ENCODE measurements around the gene TMEM151B. TPM values are rescaled to one million over a fixed set of nuclear protein-coding genes. Genes with fewer than 3 reads are reported as not detected.

TMEM151B gene
- total RNA-seq, 4 donors from 2014 or later, result 0.39 to 0.98 (median 0.46) TPM

DNA sequence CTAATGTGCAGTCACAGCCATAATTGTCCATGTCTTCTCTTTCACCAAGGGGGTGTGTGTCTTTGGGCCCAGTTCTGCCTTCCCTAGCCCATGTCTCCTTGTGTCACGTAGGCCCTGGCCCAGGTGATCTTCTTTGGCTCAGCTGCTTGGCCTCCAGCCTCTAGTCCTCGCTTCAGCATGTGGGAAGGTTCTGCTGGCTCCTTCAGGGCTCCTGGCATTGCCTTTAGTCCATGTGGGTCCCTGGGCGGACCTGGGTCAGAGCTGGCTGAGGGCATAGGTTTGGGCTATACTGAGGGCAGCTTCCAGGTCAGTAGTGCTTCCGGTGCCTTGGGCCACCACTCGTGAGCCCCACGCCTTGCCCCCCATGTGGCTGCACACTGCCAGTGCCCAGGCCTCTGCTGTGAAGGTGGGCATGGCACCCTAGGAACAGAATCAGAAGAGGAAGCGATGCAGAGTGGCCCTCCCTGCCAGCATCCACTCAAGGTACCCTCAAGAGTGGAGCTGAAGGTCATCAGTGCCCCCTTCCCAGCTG lies 30.1 kb downstream of the TMEM151B start:
- WGBS, result 82% methylated on average over 7 of the region's 7 CpGs
- Histone ChIP-seq H3K4me3 (no peak overlapping the region), H3K4me1 (peaks cover 14 to 20% (median 17%) of the 10 kb centered on the region in 4 donors), H3K27ac (replicated peaks in 1 of 4) (no peak overlapping the region), H3K9me3 (no peaks in the 10 kb centered on the region), H3K27me3 (peaks cover 0 to 31% (median 22%) of the 10 kb centered on the region in 4 donors), H3K36me3 (peaks cover 31 to 55% (median 53%) of the 10 kb centered on the region in 4 donors)
- DNase-seq (ENCODE audit: extremely low spot score), result no peak
- TF ChIP-seq EP300 (IDR thresholded peaks at IDR 0.05) (no peak), CTCF (IDR thresholded peaks at IDR 0.05) (no peak), POLR2A (IDR thresholded peaks at IDR 0.05; ENCODE audit: low read depth) (no peak), POLR2AphosphoS5 (IDR thresholded peaks at IDR 0.05) (no peak)
- intact Hi-C loops (cut with DNase I), result no loop called here

DNA sequence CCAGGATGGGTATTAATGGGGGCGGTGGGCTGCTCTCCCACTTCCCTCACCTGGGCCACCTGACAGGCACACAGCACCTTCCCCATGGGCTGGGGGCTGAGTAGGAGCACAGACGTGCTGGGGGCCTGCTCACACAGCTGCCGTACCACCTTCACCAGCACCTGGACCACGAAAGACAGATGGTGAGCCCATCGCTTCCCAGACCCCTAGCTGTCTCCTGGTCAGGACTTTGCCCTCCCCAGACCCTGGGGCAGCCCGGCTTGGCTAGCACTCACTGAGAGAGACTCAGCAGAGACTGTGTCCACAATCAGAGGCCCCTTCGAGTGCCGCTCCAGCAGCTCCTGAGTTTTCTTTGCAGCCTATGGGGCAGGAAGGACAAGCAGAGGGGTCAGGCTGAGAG lies 30.9 kb downstream of the TMEM151B start:
- peaks cover 14 to 20% (median 17%) of the 10 kb centered on the region in 4 donors for H3K4me1 ChIP-seq
- no peak overlapping the region for H3K27ac ChIP-seq (replicated peaks in 1 of 4)
- peaks cover 0 to 23% (median 17%) of the 10 kb centered on the region in 4 donors for H3K27me3 ChIP-seq
- intact Hi-C loops (cut with DNase I), result no loop called here
- DNase-seq (ENCODE audit: extremely low spot score), result no peak
- no peak overlapping the region for H3K4me3 ChIP-seq
- WGBS, result 94% methylated on average over 8 of the region's 8 CpGs
- peaks cover 37 to 63% (median 61%) of the 10 kb centered on the region in 4 donors for H3K36me3 ChIP-seq
- TF ChIP-seq CTCF (IDR thresholded peaks at IDR 0.05), result no peak
- TF ChIP-seq EP300 (IDR thresholded peaks at IDR 0.05), result no peak
- no peak for TF ChIP-seq POLR2A (IDR thresholded peaks at IDR 0.05; ENCODE audit: low read depth)
- no peaks in the 10 kb centered on the region for H3K9me3 ChIP-seq

- Histone ChIP-seq H3K4me3 (no peak overlapping the region), H3K27me3 (peaks cover 0 to 15% (median 8%) of the 10 kb centered on the region in 4 donors), H3K9me3 (no peaks in the 10 kb centered on the region), H3K27ac (replicated peaks in 1 of 4) (no peak overlapping the region), H3K36me3 (peaks cover 46 to 71% (median 69%) of the 10 kb centered on the region in 4 donors), H3K4me1 (peaks cover 11 to 14% (median 12%) of the 10 kb centered on the region in 4 donors)
- 89% methylated on average over 13 of the region's 14 CpGs for WGBS
- no peak for DNase-seq (ENCODE audit: extremely low spot score)
- TF ChIP-seq CTCF (IDR thresholded peaks at IDR 0.05) (no peak), POLR2AphosphoS5 (IDR thresholded peaks at IDR 0.05) (no peak), POLR2A (IDR thresholded peaks at IDR 0.05; ENCODE audit: low read depth) (no peak), EP300 (IDR thresholded peaks at IDR 0.05) (no peak)
- intact Hi-C loops (cut with DNase I), result no loop called here
Observed at GRCh38 chr6:44301782-44302564, 31.7 kb downstream of the TMEM151B start.

DNA sequence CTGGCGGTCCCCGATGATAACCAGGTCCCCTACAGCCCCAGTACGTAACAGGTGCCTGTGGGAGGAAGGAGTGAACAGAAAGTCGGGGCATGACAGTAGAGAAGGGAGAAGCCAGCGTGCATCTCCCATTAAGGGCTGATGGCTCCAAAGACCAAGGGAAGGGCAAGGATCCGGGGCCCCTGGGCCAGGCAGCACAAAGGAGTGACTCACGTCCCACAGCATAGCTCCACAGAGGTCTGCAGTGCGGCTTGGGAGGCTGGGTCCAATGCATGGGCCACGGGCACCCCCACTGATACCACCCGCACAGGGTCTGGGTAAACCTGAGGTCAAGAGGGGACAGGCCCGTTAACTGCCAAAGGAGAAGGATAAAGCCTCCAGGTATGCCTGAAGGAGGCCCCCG lies 32.6 kb downstream of the TMEM151B start:
- H3K4me3 ChIP-seq, result no peak overlapping the region
- H3K9me3 ChIP-seq, result no peaks in the 10 kb centered on the region
- 79% methylated on average over 12 of the region's 12 CpGs for WGBS
- DNase-seq (ENCODE audit: extremely low spot score), result no peak
- no peak for TF ChIP-seq EP300 (IDR thresholded peaks at IDR 0.05)
- TF ChIP-seq POLR2A (IDR thresholded peaks at IDR 0.05; ENCODE audit: low read depth), result no peak
- TF ChIP-seq CTCF (IDR thresholded peaks at IDR 0.05), result no peak
- no peak for TF ChIP-seq POLR2AphosphoS5 (IDR thresholded peaks at IDR 0.05)
- H3K27ac ChIP-seq (replicated peaks in 1 of 4), result no peak overlapping the region
- peaks cover 49 to 80% (median 78%) of the 10 kb centered on the region in 4 donors for H3K36me3 ChIP-seq
- intact Hi-C loops (cut with DNase I), result no loop called here
- H3K4me1 ChIP-seq, result peaks cover 3 to 5% (median 4%) of the 10 kb centered on the region in 4 donors
- H3K27me3 ChIP-seq, result peaks cover 0 to 6% (median 2%) of the 10 kb centered on the region in 4 donors

All from esophagus muscularis mucosa (tissue), 4 donors.